Measurements from ENCODE around the gene DUX4. TPM values are rescaled to one million over a fixed set of nuclear protein-coding genes. Genes with fewer than 3 reads are reported as not detected.
"Not testable (repeated sequence)": the region's sequence is repeated elsewhere in the genome, so short reads cannot be mapped to it uniquely, and the experiment has no call there.

Gene DUX4
- total RNA-seq = not detected in 2 replicates

GRCh38 chr4:190173428-190173827, at the start of gene DUX4:
TSS of gene DUX4 (plus strand) at chr4:190173774. CDS start at chr4:190173774, 0 bp downstream.
- H3K4me3 ChIP-seq (ENCODE audit: low read depth, low read length); H3K27me3 ChIP-seq (ENCODE audit: control insufficient read depth, insufficient read depth, low read length); DNase-seq (ENCODE audit: low read depth); H3K36me3 ChIP-seq (ENCODE audit: control insufficient read depth, insufficient read depth, low read length): not testable (repeated sequence)

DNA sequence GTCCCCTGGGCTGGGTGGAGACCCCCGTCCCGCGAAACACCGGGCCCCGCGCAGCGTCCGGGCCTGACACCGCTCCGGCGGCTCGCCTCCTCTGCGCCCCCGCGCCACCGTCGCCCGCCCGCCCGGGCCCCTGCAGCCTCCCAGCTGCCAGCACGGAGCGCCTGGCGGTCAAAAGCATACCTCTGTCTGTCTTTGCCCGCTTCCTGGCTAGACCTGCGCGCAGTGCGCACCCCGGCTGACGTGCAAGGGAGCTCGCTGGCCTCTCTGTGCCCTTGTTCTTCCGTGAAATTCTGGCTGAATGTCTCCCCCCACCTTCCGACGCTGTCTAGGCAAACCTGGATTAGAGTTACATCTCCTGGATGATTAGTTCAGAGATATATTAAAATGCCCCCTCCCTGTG, 1.9 kb downstream of the DUX4 start:
- DNase-seq (ENCODE audit: low read depth); H3K27me3 ChIP-seq (ENCODE audit: control insufficient read depth, insufficient read depth, low read length); H3K36me3 ChIP-seq (ENCODE audit: control insufficient read depth, insufficient read depth, low read length); H3K4me3 ChIP-seq (ENCODE audit: low read depth, low read length): not testable (repeated sequence)

DNA sequence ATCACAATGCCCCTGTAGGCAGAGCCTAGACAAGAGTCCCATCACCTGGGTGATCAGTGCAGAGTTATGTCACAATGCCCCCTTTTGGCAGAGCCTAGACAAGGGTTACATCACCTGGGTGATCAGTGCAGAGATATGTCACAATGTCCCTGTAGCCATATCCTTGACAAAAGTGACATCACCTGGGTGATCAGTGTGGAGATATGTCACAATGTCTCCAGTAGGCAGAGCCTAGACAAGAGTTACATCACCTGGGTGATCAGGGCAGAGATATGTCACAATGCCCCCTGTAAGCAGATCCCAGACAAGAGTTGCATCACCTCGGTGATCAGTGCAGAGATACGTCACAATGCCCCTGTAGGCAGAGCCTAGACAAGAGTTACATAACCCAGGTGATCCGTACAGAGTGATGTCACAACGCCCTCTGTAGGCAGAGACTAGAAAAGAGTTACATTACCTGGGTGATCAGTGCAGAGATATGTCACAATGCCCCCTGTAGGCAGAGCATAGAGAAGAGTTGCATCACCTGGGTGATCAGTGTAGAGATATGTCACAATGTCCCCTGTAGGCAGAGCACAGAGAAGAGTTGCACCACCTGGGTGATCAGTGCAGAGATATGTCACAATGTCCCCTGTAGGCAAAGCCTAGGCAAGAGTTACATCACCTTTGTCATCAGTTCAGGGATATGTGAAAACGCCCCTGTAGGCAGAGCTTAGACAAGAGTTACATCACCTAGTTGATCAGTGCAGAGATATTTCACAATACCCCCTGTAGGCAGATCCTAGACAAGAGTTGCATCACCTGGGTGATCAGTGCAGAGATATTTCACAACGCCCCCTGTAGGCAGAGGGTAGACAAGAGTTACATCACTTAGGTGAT, 4.4 kb downstream of the DUX4 start:
- not testable (repeated sequence) for DNase-seq (ENCODE audit: low read depth); H3K4me3 ChIP-seq (ENCODE audit: low read depth, low read length); H3K36me3 ChIP-seq (ENCODE audit: control insufficient read depth, insufficient read depth, low read length); H3K27me3 ChIP-seq (ENCODE audit: control insufficient read depth, insufficient read depth, low read length)

DNA sequence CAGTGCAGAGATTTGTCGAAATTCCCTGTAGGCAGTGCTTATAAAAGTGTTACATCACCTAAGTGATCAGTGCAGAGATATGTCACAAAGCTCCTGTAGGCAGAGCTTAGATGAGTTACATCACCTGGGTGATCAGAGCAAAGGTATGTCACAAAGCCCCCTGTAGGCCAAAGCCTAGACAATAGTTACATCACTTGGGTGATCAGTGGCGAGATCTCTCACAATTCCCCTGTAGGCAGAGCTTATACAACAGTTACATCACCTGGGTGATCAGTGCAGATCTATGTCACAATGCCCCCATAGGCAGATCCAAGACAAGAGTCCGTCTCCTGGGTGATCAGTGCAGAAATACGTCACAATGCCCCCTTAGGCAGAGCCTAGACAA, 5.0 kb downstream of the DUX4 start:
- not testable (repeated sequence) for H3K4me3 ChIP-seq (ENCODE audit: low read depth, low read length); H3K27me3 ChIP-seq (ENCODE audit: control insufficient read depth, insufficient read depth, low read length); DNase-seq (ENCODE audit: low read depth); H3K36me3 ChIP-seq (ENCODE audit: control insufficient read depth, insufficient read depth, low read length)

DNA sequence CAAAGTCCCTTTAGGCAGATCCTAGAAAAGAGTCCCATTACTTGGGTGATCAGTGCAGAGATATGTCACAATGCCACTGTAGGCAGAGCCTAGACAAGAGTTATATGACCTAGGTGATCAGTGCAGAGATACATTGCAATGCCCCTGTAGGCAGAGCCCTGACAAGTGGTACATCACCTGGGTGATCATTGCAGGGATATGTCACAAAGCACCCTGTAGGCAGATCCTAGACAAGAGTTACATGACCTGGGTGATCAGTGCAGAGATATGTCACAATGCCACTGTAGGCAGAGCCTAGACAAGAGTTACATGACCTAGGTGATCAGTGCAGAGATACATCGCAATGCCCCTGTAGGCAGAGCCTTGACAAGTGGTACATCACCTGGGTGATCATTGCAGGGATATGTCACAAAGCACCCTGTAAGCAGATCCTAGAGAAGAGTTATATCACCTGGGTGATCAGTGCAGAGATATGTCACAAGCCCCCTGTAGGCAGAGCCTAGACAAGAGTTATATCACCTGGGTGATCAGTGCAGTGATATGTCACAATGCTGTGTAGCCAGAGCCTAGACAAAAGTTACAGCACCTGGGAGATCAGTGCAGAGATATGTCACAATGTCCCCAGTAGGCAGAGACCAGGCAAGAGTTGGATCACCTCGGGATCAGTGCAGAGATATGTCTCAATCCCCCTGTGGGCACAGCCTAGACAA, 5.6 kb downstream of the DUX4 start:
- H3K36me3 ChIP-seq (ENCODE audit: control insufficient read depth, insufficient read depth, low read length); DNase-seq (ENCODE audit: low read depth); H3K27me3 ChIP-seq (ENCODE audit: control insufficient read depth, insufficient read depth, low read length); H3K4me3 ChIP-seq (ENCODE audit: low read depth, low read length): not testable (repeated sequence)

GRCh38 chr4:190179740-190180094, 6.1 kb downstream of the DUX4 start:
- DNase-seq (ENCODE audit: low read depth) = not testable (repeated sequence)

GRCh38 chr4:190180947-190181346, 7.4 kb downstream of the DUX4 start:
- not testable (repeated sequence) for H3K27me3 ChIP-seq (ENCODE audit: control insufficient read depth, insufficient read depth, low read length); DNase-seq (ENCODE audit: low read depth); H3K4me3 ChIP-seq (ENCODE audit: low read depth, low read length); H3K36me3 ChIP-seq (ENCODE audit: control insufficient read depth, insufficient read depth, low read length)

More at GRCh38 chr4:190179740-190180094, 6.1 kb downstream of the DUX4 start:
- not testable (repeated sequence) for H3K27me3 ChIP-seq (ENCODE audit: control insufficient read depth, insufficient read depth, low read length); H3K4me3 ChIP-seq (ENCODE audit: low read depth, low read length); H3K36me3 ChIP-seq (ENCODE audit: control insufficient read depth, insufficient read depth, low read length)

DNA sequence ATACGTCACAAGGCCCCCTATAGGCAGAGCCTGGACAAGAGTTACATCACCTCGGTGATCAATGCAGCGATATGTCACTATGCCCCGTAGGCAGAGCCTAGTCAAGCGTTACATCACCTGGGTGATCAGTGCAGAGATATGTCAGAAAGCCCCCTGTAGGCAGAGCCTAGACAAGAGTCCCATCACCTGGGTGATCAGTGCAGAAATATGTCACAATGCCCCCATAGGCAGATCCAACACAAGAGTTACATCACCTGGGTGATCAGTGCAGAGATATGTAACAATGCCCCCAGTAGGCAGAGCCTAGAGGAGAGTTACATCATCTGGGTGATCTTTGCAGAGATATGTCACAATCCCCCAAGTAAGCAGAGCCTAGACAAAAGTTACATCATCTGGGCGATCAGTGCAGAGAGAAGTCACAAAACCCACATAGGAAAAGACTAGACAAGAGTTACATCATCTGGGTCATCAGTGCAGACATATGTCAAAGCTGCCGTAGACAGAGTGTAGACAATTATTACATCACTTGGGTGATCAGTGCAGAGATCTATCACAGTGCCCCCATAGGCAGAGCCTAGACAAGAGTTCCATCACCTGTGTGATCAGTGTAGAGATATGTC, 8.0 kb downstream of the DUX4 start:
- not testable (repeated sequence) for H3K4me3 ChIP-seq (ENCODE audit: low read depth, low read length); H3K36me3 ChIP-seq (ENCODE audit: control insufficient read depth, insufficient read depth, low read length); DNase-seq (ENCODE audit: low read depth); H3K27me3 ChIP-seq (ENCODE audit: control insufficient read depth, insufficient read depth, low read length)

DNA sequence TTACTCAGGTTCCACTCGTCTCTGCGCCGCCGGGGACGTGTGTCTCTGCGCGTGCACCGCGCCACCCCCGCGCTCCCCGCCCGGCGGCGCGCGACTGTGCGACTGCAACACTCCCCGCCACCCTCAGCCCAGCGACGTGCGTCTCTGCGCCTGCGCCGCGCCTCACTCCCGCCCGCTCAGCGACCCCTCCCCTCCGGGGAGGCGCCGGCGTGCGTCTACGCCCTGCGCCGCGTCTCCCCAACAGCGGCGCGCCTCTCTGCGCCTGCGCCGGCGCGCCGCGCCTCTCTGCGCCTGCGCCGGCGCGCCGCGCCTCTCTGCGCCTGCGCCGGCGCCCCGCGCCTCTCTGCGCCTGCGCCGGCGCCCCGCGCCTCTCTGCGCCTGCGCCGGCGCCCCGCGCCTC, 29.9 kb downstream of the DUX4 start:
- H3K36me3 ChIP-seq (ENCODE audit: control insufficient read depth, insufficient read depth, low read length); H3K4me3 ChIP-seq (ENCODE audit: low read depth, low read length); H3K27me3 ChIP-seq (ENCODE audit: control insufficient read depth, insufficient read depth, low read length); DNase-seq (ENCODE audit: low read depth): not testable (repeated sequence)

Other genes with a start within 250 kb of the DUX4 start
- 37.0 and 53.7 TPM in 2 replicates for gene FRG1, start 232.9 kb upstream of the DUX4 start, total RNA-seq
- gene FRG2, start 146.5 kb upstream of the DUX4 start, total RNA-seq = not detected in 2 replicates
- gene DBET, start 109.3 kb upstream of the DUX4 start, total RNA-seq = not detected in 2 replicates

Data from kidney epithelial cell (primary cell).